Tibial nerve (tissue), 4 donors: ENCODE results near the gene LAMB1.

ENCODE experiments used
- EP300 ChIP-seq, 2 donors: sonication (generic); formaldehyde crosslinking; IDR thresholded peaks; one replicate each; pipeline ENCODE4 v1.6.1; 2017; ENCODE audit warnings: antibody characterized with exemption in 2 of 2, mild to moderate bottlenecking in 1 of 2
- POLR2A ChIP-seq, 2 donors: fragments of 450-650 bp; IDR thresholded peaks; one replicate each; pipeline ENCODE4 v1.6.1; 2017; ENCODE audit warnings: antibody characterized with exemption in 2 of 2, mild to moderate bottlenecking in 2 of 2, moderate library complexity in 2 of 2
- TF ChIP-seq, protein P1 (sequence below), 5 experiments: fragments of 200-600 bp in 3 of 5; fragments of 450-650 bp in 2 of 5; sonication (generic) in 3 of 5; IDR thresholded peaks; one replicate each; pipeline ENCODE4 v1.5.1; 2016 to 2019; ENCODE audit warnings: antibody characterized with exemption in 5 of 5, mild to moderate bottlenecking in 3 of 5, moderate library complexity in 2 of 5

DNA sequence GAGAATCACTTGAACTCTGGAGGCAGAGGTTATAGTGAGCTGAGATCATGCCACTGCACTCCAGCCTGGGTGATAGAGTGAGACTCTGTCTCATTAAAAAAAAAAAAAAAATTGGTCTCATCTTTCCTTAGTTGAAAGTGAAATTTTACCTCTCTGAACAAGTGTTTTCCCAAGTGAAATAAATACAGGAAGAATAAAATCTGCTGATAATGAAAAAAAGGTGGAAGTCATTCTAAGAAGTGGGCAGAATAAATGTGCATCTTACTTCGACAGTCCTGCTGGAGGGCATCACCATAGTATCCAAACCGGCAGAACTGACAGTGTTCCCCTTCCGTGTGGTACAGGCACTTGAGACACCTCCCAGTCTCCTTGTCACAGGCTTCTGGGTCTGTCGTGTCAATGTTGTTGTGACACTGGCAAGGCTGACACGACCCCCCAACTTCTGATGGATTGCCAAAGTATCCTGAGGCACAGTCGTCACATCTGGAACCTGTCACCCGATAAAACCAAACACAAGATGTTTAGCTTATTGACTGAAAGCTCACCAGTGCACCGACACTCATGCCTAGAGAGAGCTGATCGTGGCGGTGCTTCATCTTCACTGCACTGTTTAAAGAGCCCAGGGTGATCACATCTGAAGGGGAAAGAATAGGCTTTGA, 49.6 kb downstream of the LAMB1 start:
- TF ChIP-seq, protein P1, sequence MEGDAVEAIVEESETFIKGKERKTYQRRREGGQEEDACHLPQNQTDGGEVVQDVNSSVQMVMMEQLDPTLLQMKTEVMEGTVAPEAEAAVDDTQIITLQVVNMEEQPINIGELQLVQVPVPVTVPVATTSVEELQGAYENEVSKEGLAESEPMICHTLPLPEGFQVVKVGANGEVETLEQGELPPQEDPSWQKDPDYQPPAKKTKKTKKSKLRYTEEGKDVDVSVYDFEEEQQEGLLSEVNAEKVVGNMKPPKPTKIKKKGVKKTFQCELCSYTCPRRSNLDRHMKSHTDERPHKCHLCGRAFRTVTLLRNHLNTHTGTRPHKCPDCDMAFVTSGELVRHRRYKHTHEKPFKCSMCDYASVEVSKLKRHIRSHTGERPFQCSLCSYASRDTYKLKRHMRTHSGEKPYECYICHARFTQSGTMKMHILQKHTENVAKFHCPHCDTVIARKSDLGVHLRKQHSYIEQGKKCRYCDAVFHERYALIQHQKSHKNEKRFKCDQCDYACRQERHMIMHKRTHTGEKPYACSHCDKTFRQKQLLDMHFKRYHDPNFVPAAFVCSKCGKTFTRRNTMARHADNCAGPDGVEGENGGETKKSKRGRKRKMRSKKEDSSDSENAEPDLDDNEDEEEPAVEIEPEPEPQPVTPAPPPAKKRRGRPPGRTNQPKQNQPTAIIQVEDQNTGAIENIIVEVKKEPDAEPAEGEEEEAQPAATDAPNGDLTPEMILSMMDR (IDR thresholded peaks at IDR 0.05), result no peak
- TF ChIP-seq POLR2A (IDR thresholded peaks at IDR 0.05) (no peak), EP300 (IDR thresholded peaks at IDR 0.05) (no peak)
